ENCODE results near the gene DOCK4.

The DOCK4 gene

DNA sequence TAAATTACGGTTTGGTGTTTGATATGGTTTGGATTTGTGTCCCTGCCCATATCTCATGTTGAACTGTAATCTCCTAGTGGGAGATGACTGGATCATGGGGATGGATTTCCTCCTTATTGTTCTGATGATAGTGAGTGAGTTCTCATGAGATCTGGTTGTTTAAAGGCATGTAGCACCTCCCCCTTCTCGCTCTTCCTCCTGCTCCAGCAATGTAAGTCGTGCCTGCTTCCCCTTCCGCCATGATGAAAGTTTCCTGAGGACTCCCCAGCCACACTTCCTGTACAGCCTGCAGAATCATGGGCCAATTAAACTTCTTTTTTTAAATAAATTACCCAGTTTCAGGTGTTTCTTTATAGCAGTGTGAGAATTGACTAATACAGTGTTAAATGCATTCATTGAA is 116.6 kb downstream of the DOCK4 start:
- Histone ChIP-seq H2BK5ac (ENCODE audit: low read depth, low read length, poor library complexity) (no peak overlapping the region), H4K8ac (ENCODE audit: low read depth, low read length) (no peak overlapping the region), H3K4me1 (ENCODE audit: control insufficient read depth in 1 of 2, insufficient read depth in 2 of 2, low read length in 2 of 2) (no peaks in the 10 kb centered on the region), H2BK120ac (ENCODE audit: insufficient read depth, low read length, poor library complexity) (no peak overlapping the region), H3K4me3 (ENCODE audit: low read depth, low read length) (no peak overlapping the region), H3K27me3 (ENCODE audit: insufficient read depth, low read length) (no peaks in the 10 kb centered on the region), H3K4me2 (ENCODE audit: low read length) (no peak overlapping the region), H3K9me3 (ENCODE audit: insufficient read depth, low read depth, low read length) (no peaks in the 10 kb centered on the region), H2AK5ac (ENCODE audit: low read length) (no peak overlapping the region), H3K18ac (ENCODE audit: low read length) (no peak overlapping the region), H3K14ac (ENCODE audit: low read length) (no peak overlapping the region), H3K27ac (ENCODE audit: low read depth, low read length) (no peak overlapping the region), H3K23ac (ENCODE audit: low read length) (no peak overlapping the region), H4K12ac (ENCODE audit: low read depth, low read length) (no peak overlapping the region), H3K79me2 (ENCODE audit: control insufficient read depth, insufficient read depth, low read length, poor library complexity) (peaks cover 2% of the 10 kb centered on the region), H3K4ac (ENCODE audit: low read depth, low read length) (no peak overlapping the region), H2BK12ac (ENCODE audit: low read length) (no peak overlapping the region), H3K79me1 (ENCODE audit: low read length) (no peaks in the 10 kb centered on the region), H2AFZ (ENCODE audit: insufficient read depth, low read length, poor library complexity) (no peak overlapping the region), H4K91ac (ENCODE audit: low read depth, low read length) (no peak overlapping the region), H3K36me3 (ENCODE audit: control insufficient read depth in 1 of 2, insufficient read depth in 2 of 2, low read length in 2 of 2) (no peaks in the 10 kb centered on the region), H3K9ac (ENCODE audit: low read length) (no peak overlapping the region)
- WGBS (ENCODE audit: extremely low coverage, insufficient coverage, insufficient read length), result no CpG with 5 or more reads among the region's 4 CpGs
- no peak for DNase-seq

DNA sequence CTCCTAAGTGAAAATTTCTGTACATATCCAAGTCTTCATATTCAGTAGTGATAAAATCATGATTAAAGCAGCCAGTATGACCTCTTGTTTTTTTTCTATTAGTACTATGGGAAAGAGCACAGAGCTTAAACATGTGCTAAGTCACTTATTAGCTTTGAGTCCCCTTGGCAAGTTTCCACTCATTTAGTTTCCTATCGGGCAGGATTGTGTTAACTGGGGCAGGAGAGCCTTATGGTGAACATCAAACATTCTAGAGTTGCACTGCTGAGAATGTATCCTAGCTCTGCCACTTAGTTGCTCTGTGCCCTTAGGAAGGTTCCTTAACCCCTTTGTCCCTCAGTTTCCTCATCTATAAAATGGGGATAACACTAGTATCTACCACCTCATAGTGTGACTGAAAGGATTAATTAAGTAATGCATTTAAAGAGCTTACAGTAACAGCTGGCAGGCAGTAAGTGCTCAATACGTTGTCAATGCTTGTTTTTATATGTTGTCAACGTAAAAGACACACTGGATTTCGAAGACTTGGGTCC is 117.6 kb downstream of the DOCK4 start:
- Histone ChIP-seq H3K9me3 (ENCODE audit: insufficient read depth, low read depth, low read length) (no peaks in the 10 kb centered on the region), H3K4ac (ENCODE audit: low read depth, low read length) (no peak overlapping the region), H3K79me2 (ENCODE audit: control insufficient read depth, insufficient read depth, low read length, poor library complexity) (peaks cover 2% of the 10 kb centered on the region), H2BK120ac (ENCODE audit: insufficient read depth, low read length, poor library complexity) (no peak overlapping the region), H4K8ac (ENCODE audit: low read depth, low read length) (no peak overlapping the region), H3K27ac (ENCODE audit: low read depth, low read length) (no peak overlapping the region), H3K4me1 (ENCODE audit: control insufficient read depth in 1 of 2, insufficient read depth in 2 of 2, low read length in 2 of 2) (no peaks in the 10 kb centered on the region), H3K14ac (ENCODE audit: low read length) (no peak overlapping the region), H3K27me3 (ENCODE audit: insufficient read depth, low read length) (no peaks in the 10 kb centered on the region), H2AK5ac (ENCODE audit: low read length) (no peak overlapping the region), H4K91ac (ENCODE audit: low read depth, low read length) (no peak overlapping the region), H3K4me2 (ENCODE audit: low read length) (no peak overlapping the region), H3K36me3 (ENCODE audit: control insufficient read depth in 1 of 2, insufficient read depth in 2 of 2, low read length in 2 of 2) (no peaks in the 10 kb centered on the region), H2BK12ac (ENCODE audit: low read length) (no peak overlapping the region), H2AFZ (ENCODE audit: insufficient read depth, low read length, poor library complexity) (no peak overlapping the region), H3K18ac (ENCODE audit: low read length) (no peak overlapping the region), H2BK5ac (ENCODE audit: low read depth, low read length, poor library complexity) (no peak overlapping the region), H3K9ac (ENCODE audit: low read length) (no peak overlapping the region), H3K4me3 (ENCODE audit: low read depth, low read length) (no peak overlapping the region), H3K79me1 (ENCODE audit: low read length) (no peaks in the 10 kb centered on the region), H3K23ac (ENCODE audit: low read length) (no peak overlapping the region), H4K12ac (ENCODE audit: low read depth, low read length) (no peak overlapping the region)
- no peak for DNase-seq
- WGBS (ENCODE audit: extremely low coverage, insufficient coverage, insufficient read length), result no CpG with 5 or more reads among the region's 4 CpGs

DNA sequence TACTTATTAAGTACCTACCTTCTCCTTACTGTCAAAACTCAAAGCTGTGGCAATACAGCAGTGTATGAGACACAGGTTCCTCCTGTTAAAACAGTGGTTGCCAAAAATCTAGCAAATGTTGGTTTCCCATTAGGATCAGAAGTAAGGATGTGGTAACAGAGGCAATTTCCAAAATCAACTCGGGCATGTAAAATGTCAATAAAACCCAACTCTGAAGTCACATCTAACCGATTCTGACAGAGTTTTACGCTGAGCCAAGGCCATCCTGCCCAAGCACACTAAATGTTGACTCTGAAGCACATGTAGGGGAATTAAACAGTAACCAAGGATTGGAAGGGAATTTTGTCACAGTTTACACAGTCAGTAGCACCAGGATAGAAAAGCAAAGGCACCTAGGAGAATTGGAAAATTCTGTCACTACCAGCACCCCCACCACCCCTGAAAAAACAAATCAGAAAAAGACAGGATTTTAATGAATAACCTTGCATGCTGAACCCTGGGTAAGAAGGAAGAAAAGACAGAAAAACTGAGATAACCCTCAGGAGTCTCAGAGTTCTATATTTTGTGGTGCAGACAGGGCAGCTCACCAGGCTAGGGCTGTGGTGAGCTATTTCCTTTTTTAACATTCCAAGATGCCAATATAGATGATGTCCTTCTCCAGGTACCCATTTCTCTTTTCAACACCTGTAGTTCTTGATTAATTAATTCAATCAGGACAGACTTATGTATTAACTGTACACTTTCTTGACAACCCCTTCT is 119.5 kb downstream of the DOCK4 start:
- no peak for DNase-seq
- no peaks in the 10 kb centered on the region for H3K4me1 ChIP-seq (ENCODE audit: control insufficient read depth in 1 of 2, insufficient read depth in 2 of 2, low read length in 2 of 2)
- no peak overlapping the region for H4K12ac ChIP-seq (ENCODE audit: low read depth, low read length)

DNA sequence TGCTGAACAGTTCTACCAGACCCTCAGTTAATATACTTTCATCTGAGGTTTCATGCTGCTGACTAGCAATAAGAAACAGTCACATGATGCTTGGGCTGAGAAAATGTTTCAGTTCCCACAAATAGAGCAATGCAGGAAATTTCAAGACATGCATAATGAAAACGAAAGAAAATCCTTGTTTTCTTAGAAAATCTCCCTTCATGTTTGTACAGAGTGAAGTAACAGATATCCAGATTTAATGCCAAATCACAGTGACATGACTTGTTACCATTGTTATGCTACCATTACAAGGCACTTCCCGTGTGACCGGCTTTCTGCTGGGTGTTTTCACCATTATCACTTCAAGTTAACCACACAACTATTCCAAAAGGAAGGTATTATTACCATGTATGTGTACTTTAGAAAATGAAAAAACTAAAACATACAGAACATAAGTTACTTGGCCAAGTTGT is 121.7 kb downstream of the DOCK4 start:
- Histone ChIP-seq H3K79me2 (ENCODE audit: control insufficient read depth, insufficient read depth, low read length, poor library complexity) (no peaks in the 10 kb centered on the region), H2BK120ac (ENCODE audit: insufficient read depth, low read length, poor library complexity) (no peak overlapping the region), H3K4ac (ENCODE audit: low read depth, low read length) (no peak overlapping the region), H4K12ac (ENCODE audit: low read depth, low read length) (no peak overlapping the region), H3K14ac (ENCODE audit: low read length) (no peak overlapping the region), H3K4me2 (ENCODE audit: low read length) (no peak overlapping the region), H3K4me1 (ENCODE audit: control insufficient read depth in 1 of 2, insufficient read depth in 2 of 2, low read length in 2 of 2) (peaks cover 5% of the 10 kb centered on the region in 2 experiments), H4K91ac (ENCODE audit: low read depth, low read length) (no peak overlapping the region), H3K9me3 (ENCODE audit: insufficient read depth, low read depth, low read length) (no peaks in the 10 kb centered on the region), H2AK5ac (ENCODE audit: low read length) (no peak overlapping the region), H4K8ac (ENCODE audit: low read depth, low read length) (no peak overlapping the region), H2BK12ac (ENCODE audit: low read length) (no peak overlapping the region), H2BK5ac (ENCODE audit: low read depth, low read length, poor library complexity) (no peak overlapping the region), H3K27me3 (ENCODE audit: insufficient read depth, low read length) (no peaks in the 10 kb centered on the region), H3K79me1 (ENCODE audit: low read length) (peaks cover 5% of the 10 kb centered on the region), H2AFZ (ENCODE audit: insufficient read depth, low read length, poor library complexity) (no peak overlapping the region), H3K9ac (ENCODE audit: low read length) (no peak overlapping the region), H3K4me3 (ENCODE audit: low read depth, low read length) (no peak overlapping the region), H3K36me3 (ENCODE audit: control insufficient read depth in 1 of 2, insufficient read depth in 2 of 2, low read length in 2 of 2) (no peaks in the 10 kb centered on the region), H3K23ac (ENCODE audit: low read length) (no peak overlapping the region), H3K27ac (ENCODE audit: low read depth, low read length) (no peak overlapping the region), H3K18ac (ENCODE audit: low read length) (no peak overlapping the region)
- DNase-seq, result peak in 1 of 2 donors; percentile 44
- no CpG with 5 or more reads among the region's 3 CpGs for WGBS (ENCODE audit: extremely low coverage, insufficient coverage, insufficient read length)

More for the DNA sequence above, 119.5 kb downstream of the DOCK4 start:
- H3K27me3 ChIP-seq (ENCODE audit: insufficient read depth, low read length), result no peaks in the 10 kb centered on the region
- no peak overlapping the region for H3K23ac ChIP-seq (ENCODE audit: low read length)
- no peaks in the 10 kb centered on the region for H3K36me3 ChIP-seq (ENCODE audit: control insufficient read depth in 1 of 2, insufficient read depth in 2 of 2, low read length in 2 of 2)
- no peak overlapping the region for H3K4me3 ChIP-seq (ENCODE audit: low read depth, low read length)
- H3K27ac ChIP-seq (ENCODE audit: low read depth, low read length), result no peak overlapping the region
- no peak overlapping the region for H3K4ac ChIP-seq (ENCODE audit: low read depth, low read length)
- H4K91ac ChIP-seq (ENCODE audit: low read depth, low read length), result no peak overlapping the region
- no peaks in the 10 kb centered on the region for H3K79me1 ChIP-seq (ENCODE audit: low read length)
- H3K79me2 ChIP-seq (ENCODE audit: control insufficient read depth, insufficient read depth, low read length, poor library complexity), result no peaks in the 10 kb centered on the region
- no peak overlapping the region for H3K14ac ChIP-seq (ENCODE audit: low read length)
- H4K8ac ChIP-seq (ENCODE audit: low read depth, low read length), result no peak overlapping the region
- H2AK5ac ChIP-seq (ENCODE audit: low read length), result no peak overlapping the region
- no peak overlapping the region for H2BK12ac ChIP-seq (ENCODE audit: low read length)
- no peak overlapping the region for H2BK5ac ChIP-seq (ENCODE audit: low read depth, low read length, poor library complexity)
- H3K9ac ChIP-seq (ENCODE audit: low read length), result no peak overlapping the region
- no peak overlapping the region for H3K4me2 ChIP-seq (ENCODE audit: low read length)
- H3K9me3 ChIP-seq (ENCODE audit: insufficient read depth, low read depth, low read length), result no peaks in the 10 kb centered on the region
- H3K18ac ChIP-seq (ENCODE audit: low read length), result no peak overlapping the region
- no CpG with 5 or more reads among the region's 3 CpGs for WGBS (ENCODE audit: extremely low coverage, insufficient coverage, insufficient read length)
- H2AFZ ChIP-seq (ENCODE audit: insufficient read depth, low read length, poor library complexity), result no peak overlapping the region
- no peak overlapping the region for H2BK120ac ChIP-seq (ENCODE audit: insufficient read depth, low read length, poor library complexity)

All from trophoblast cell (in vitro differentiated cells and primary cell).